Calu3 (cell line): ENCODE results near the gene FBLN2. TPM values are rescaled to one million over a fixed set of nuclear protein-coding genes. Genes with fewer than 3 reads are reported as not detected.
"Not testable (repeated sequence)": the region's sequence is repeated elsewhere in the genome, so short reads cannot be mapped to it uniquely, and the experiment has no call there.

Experiments used
- BruUV-seq: library from RNA; stranded (reverse); fragments of 400-500 nt; replicated peaks from 2 replicates; lab custom pipeline; 2021; lab: Mats Ljungman, UMichigan
- CTCF ChIA-PET: fragments of 300-600 bp; sonication (Branson Sonifier 250); formaldehyde crosslinking; loops from one replicate; lab custom pipeline; 2022; ENCODE audit warnings: antibody characterized with exemption; lab: Charles Lee
- DNase-seq: peaks from one replicate; pipeline ENCODE4 v3.0.0; 2022
- H3K27ac Mint-ChIP-seq: one replicate; pipeline ENCODE4 v1.8.0; 2022; ENCODE audit warnings: mixed read lengths; ENCODE audit not compliant: unreplicated experiment
- H3K27me3 Mint-ChIP-seq: one replicate; pipeline ENCODE4 v1.8.0; 2022; ENCODE audit warnings: mixed read lengths; ENCODE audit not compliant: unreplicated experiment
- H3K36me3 Mint-ChIP-seq: one replicate; pipeline ENCODE4 v1.8.0; 2022; ENCODE audit warnings: mild to moderate bottlenecking, moderate library complexity, mixed read lengths; ENCODE audit not compliant: insufficient read depth, unreplicated experiment
- H3K4me1 Mint-ChIP-seq: one replicate; pipeline ENCODE4 v1.8.0; 2022; ENCODE audit warnings: mild to moderate bottlenecking, low read depth, mixed read lengths; ENCODE audit not compliant: unreplicated experiment
- H3K4me3 Mint-ChIP-seq: one replicate; pipeline ENCODE4 v1.8.0; 2022; ENCODE audit warnings: mild to moderate bottlenecking, low read depth, moderate library complexity, mixed read lengths; ENCODE audit not compliant: unreplicated experiment
- H3K9me3 Mint-ChIP-seq: one replicate; pipeline ENCODE4 v1.8.0; 2022; ENCODE audit warnings: low read depth, mixed read lengths; ENCODE audit not compliant: unreplicated experiment
- intact Hi-C: fragments of 100-400 bp; cut with micrococcal nuclease; formaldehyde crosslinking; loops from one replicate; pipeline ENCODE4 v1.10.0; 2022; ENCODE audit not compliant: unreplicated experiment
- total RNA-seq: library from RNA; stranded (reverse); gene quantifications from 2 replicates; pipeline ENCODE4 v1.2.3, GENCODE V29; 2022
- TF ChIP-seq, protein P1 (sequence below): fragments of 200-600 bp; IDR thresholded peaks from one replicate; pipeline ENCODE4 v1.8.0; 2022; ENCODE audit warnings: antibody characterized with exemption; ENCODE audit not compliant: unreplicated experiment

FBLN2 gene
- total RNA-seq, 1 experiment from 2014 or later, result not detected

DNA sequence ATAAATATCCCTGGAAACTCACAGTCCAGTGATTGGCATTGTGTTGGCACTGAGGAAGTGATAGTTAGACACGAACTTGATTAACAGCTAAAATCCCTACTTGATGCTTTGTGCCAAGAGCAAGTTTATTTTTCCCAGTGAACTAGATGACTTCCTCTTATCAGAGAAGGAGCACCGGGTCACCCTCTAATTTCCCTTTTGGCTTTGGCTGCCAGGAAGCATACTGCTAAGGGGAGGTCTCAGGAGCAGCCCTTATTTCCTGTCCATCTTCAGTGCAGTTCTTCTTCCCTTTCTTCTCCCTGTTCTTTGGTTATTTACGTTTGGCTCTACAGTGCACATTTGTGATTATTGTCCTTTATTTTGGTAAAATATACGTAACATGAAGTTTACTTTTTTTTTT lies 13.0 kb downstream of the FBLN2 start:
- H3K4me1 Mint-ChIP-seq, result no peaks in the 10 kb centered on the region
- no peaks in the 10 kb centered on the region for H3K9me3 Mint-ChIP-seq
- BruUV-seq, result no TSS peak
- CTCF ChIA-PET, result no interaction called here
- TF ChIP-seq, protein P1, sequence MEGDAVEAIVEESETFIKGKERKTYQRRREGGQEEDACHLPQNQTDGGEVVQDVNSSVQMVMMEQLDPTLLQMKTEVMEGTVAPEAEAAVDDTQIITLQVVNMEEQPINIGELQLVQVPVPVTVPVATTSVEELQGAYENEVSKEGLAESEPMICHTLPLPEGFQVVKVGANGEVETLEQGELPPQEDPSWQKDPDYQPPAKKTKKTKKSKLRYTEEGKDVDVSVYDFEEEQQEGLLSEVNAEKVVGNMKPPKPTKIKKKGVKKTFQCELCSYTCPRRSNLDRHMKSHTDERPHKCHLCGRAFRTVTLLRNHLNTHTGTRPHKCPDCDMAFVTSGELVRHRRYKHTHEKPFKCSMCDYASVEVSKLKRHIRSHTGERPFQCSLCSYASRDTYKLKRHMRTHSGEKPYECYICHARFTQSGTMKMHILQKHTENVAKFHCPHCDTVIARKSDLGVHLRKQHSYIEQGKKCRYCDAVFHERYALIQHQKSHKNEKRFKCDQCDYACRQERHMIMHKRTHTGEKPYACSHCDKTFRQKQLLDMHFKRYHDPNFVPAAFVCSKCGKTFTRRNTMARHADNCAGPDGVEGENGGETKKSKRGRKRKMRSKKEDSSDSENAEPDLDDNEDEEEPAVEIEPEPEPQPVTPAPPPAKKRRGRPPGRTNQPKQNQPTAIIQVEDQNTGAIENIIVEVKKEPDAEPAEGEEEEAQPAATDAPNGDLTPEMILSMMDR, result no peak
- H3K4me3 Mint-ChIP-seq, result no peak overlapping the region
- intact Hi-C loops, result no loop called here
- H3K27me3 Mint-ChIP-seq, result peaks cover 52% of the 10 kb centered on the region
- no peak for DNase-seq
- no peak overlapping the region for H3K27ac Mint-ChIP-seq
- no peaks in the 10 kb centered on the region for H3K36me3 Mint-ChIP-seq

DNA sequence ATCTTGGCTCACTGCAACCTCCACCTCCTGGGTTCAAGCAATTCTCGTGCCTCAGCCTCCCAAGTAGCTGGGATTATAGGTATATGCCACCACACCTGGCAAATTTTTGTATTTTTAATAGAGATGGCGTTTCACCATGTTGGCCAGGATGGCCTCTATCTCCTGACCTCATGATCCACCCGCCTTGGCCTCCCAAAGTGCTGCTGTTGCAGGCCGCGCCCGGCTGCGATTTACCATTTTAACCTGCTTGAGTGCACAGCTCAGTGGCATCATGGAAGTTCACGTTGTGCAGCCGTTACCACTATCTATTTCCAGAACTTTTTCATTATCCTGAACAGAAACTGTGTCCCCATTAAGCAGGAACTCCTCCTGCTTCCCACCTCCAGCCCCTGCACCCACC lies 13.5 kb downstream of the FBLN2 start:
- intact Hi-C loops, H3K4me3 Mint-ChIP-seq, BruUV-seq, H3K9me3 Mint-ChIP-seq, H3K4me1 Mint-ChIP-seq, CTCF ChIA-PET, H3K36me3 Mint-ChIP-seq, H3K27ac Mint-ChIP-seq, DNase-seq: not testable (repeated sequence)
- H3K27me3 Mint-ChIP-seq, result peaks cover 48% of the 10 kb centered on the region

DNA sequence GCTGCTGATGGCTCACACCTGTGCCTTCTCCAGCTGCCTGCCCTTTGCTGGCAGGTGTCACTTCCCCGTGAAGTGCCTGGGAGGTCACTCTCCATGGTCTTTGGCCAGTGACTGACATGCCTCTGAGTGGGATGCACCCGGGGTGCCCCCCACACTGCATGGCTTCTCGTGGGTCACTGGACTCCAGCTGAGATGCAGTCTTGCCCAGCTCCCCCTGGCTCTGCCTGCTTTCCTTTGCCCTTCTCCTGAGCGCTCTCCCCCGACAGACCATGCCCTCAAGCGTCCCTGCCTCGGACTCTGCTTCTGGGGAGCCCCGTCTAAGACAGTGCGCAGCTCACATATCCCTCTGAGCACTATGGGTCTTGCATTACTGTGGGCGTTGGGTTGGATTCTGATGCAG lies 14.4 kb downstream of the FBLN2 start:
- no peak overlapping the region for H3K27ac Mint-ChIP-seq
- H3K27me3 Mint-ChIP-seq, result peaks cover 45% of the 10 kb centered on the region
- BruUV-seq, result no TSS peak
- H3K9me3 Mint-ChIP-seq, result no peaks in the 10 kb centered on the region
- H3K36me3 Mint-ChIP-seq, result no peaks in the 10 kb centered on the region
- intact Hi-C loops, result no loop called here
- no peak for DNase-seq
- H3K4me1 Mint-ChIP-seq, result no peaks in the 10 kb centered on the region
- CTCF ChIA-PET, result interaction anchor here (0.6 kb wide), 1 partner anchor 469 kb away, joined by 4 read pairs; no protein-coding TSS in a partner anchor
- H3K4me3 Mint-ChIP-seq, result no peak overlapping the region
- TF ChIP-seq, protein P1, result no peak

DNA sequence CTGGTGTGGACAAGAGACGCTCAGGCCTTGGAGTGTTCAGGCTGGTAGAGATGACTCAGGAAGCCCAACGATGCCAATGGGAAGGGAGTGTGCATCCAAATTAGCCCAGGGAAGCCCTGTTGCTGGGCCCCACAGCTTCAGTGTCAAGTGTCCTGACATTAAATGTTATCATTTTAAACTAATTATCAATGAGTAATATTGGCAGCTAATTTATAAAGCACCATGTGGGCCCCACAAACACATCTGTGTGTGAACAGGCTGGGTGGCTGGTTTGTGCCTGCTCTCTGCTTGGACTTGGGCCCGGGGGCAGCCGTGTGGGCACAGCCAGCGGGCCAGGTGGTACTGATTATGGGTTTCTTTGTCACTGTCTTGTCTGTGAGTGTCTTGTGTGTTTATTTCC lies 15.0 kb downstream of the FBLN2 start:
- no peak for DNase-seq
- intact Hi-C loops, result no loop called here
- Mint-ChIP-seq H3K27ac (no peak overlapping the region), H3K4me3 (no peak overlapping the region), H3K9me3 (no peaks in the 10 kb centered on the region), H3K36me3 (no peaks in the 10 kb centered on the region), H3K27me3 (peaks cover 45% of the 10 kb centered on the region), H3K4me1 (no peaks in the 10 kb centered on the region)
- TF ChIP-seq, protein P1, result no peak
- CTCF ChIA-PET, result interaction anchor here (0.6 kb wide), 1 partner anchor 468 kb away, joined by 4 read pairs; no protein-coding TSS in a partner anchor
- BruUV-seq, result no TSS peak

DNA sequence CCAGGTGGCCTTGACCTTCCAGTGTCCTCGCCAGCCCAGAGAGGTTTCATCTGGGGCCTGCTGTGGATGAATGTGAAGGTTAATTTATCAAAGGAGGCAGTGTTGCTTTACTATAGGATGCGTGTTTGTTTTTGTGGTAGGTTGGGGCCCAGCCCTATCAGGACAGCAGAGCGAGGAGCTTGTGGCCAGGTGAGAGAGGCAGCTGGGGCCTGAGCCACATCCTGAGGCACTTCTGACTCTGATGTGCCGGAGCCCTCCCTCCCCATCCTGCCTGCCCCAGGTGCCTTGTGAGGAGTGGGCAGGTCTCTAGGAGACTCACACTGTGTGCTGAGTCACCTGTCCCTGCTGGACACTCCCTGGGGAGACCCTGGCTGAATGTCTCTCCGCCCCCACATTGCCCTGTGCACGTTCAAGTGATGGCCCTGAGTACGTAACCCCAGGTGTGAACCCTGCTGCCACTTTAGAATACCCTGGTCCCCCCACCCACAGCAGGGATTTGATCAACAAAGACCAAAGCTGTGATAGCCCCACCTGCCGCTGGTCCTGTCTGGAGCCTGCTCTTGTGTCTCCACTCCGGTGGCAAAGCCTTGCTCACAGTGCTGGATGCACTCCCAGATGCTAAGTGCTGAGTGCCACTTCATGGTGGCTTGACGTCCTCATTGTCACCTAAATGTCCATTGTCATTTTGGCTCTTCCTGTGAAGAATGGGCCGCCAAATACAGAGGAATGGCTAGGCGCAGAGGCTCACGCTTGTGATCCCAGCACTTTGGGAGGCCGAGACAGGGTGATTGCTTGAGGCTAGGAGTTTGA lies 16.0 kb downstream of the FBLN2 start:
- Mint-ChIP-seq H3K4me3 (no peak overlapping the region), H3K36me3 (no peaks in the 10 kb centered on the region), H3K9me3 (no peaks in the 10 kb centered on the region), H3K4me1 (no peaks in the 10 kb centered on the region), H3K27me3 (peaks cover 42% of the 10 kb centered on the region), H3K27ac (no peak overlapping the region)
- BruUV-seq, result no TSS peak
- intact Hi-C loops, result no loop called here
- DNase-seq, result no peak
- TF ChIP-seq, protein P1, result no peak
- CTCF ChIA-PET, result no interaction called here
